Endothelial cell of umbilical vein (primary cell): ENCODE measurements around the gene RASGEF1C. TPM values are rescaled to one million over a fixed set of nuclear protein-coding genes. Genes with fewer than 3 reads are reported as not detected.

Source experiments
- BruUV-seq: library from RNA; stranded (reverse); fragments of 400-500 nt; replicated peaks from 2 replicates; lab custom pipeline; 2021; lab: Mats Ljungman, UMichigan
- CTCF ChIA-PET: fragments of 300-600, 350-600 bp; sonication (Branson Sonifier 250); formaldehyde crosslinking; loops from one replicate; lab custom pipeline; 2021; ENCODE audit warnings: antibody characterized with exemption, inconsistent platforms; lab: Charles Lee
- POLR2A ChIA-PET: fragments of 300-600, 350-600 bp; sonication (Branson Sonifier 250); formaldehyde crosslinking; loops from one replicate; lab custom pipeline; 2021; ENCODE audit warnings: antibody characterized with exemption, inconsistent platforms; lab: Charles Lee
- DNase-seq: peaks from one replicate; pipeline ENCODE4 v3.0.0-alpha.2; 2011; ENCODE audit warnings: low read depth, low spot score
- FAIRE-seq: peaks from 2 replicates; lab custom pipeline; 2011; peaks lifted over from hg19 to GRCh38; lab: Jason Lieb, UNC
- H2AFZ ChIP-seq: 2 replicates; pipeline ENCODE4 v1.6.0; 2012; ENCODE audit warnings: low read depth, low read length, control low read depth, inconsistent platforms
- H3K27ac ChIP-seq: 2 replicates; pipeline ENCODE4 v1.5.1; 2011; ENCODE audit warnings: low read depth, mild to moderate bottlenecking, control low read depth, low read length, moderate library complexity; ENCODE audit not compliant: insufficient read depth
- H3K27me3 ChIP-seq, 2 experiments: 2 replicates each; pipeline versions ENCODE4 v1.6.0 to v1.6.1; 2011; ENCODE audit warnings: low read length in 2 of 2, mixed read lengths in 1 of 2; ENCODE audit not compliant: control insufficient read depth in 2 of 2, insufficient read depth in 2 of 2
- H3K36me3 ChIP-seq, 2 experiments: 2 replicates in 1 of 2; 3 replicates in 1 of 2; pipeline ENCODE4 v1.5.1; 2011; ENCODE audit warnings: low read length in 2 of 2, mild to moderate bottlenecking in 1 of 2, moderate library complexity in 1 of 2; ENCODE audit not compliant: control insufficient read depth in 2 of 2, insufficient read depth in 2 of 2; ENCODE audit errors: extremely low read depth in 1 of 2
- H3K4me1 ChIP-seq: 3 replicates; pipeline ENCODE4 v1.5.1; 2011; ENCODE audit warnings: mild to moderate bottlenecking, low read length; ENCODE audit not compliant: control insufficient read depth, insufficient read depth; ENCODE audit errors: extremely low read depth
- H3K4me2 ChIP-seq: 2 replicates; pipeline ENCODE4 v1.6.1; 2011; ENCODE audit warnings: low read length, control low read depth, mixed read lengths; ENCODE audit not compliant: insufficient read depth
- H3K4me3 ChIP-seq, 3 experiments: fragments of 200-600 bp in 1 of 3; sonication (generic), shearing (Covaris generic) in 1 of 3; replicated peaks in 1 of 3; 2 replicates each; pipeline ENCODE4 v1.5.1; 2011 to 2016; ENCODE audit warnings: control low read depth in 3 of 3, low read length in 3 of 3, mild to moderate bottlenecking in 2 of 3, inconsistent platforms in 1 of 3, low read depth in 1 of 3, moderate library complexity in 1 of 3; ENCODE audit not compliant: insufficient read depth in 1 of 3
- H3K79me2 ChIP-seq: 2 replicates; pipeline ENCODE4 v1.6.0; 2012; ENCODE audit warnings: low read length, inconsistent platforms; ENCODE audit not compliant: control insufficient read depth, insufficient read depth
- H3K9ac ChIP-seq: replicated peaks from 2 replicates; pipeline ENCODE3; 2011; ENCODE audit warnings: low read length, control low read depth; ENCODE audit not compliant: insufficient read depth; ENCODE audit errors: extremely low read depth
- H3K9me1 ChIP-seq: replicated peaks from 3 replicates; pipeline ENCODE4 v1.6.0; 2011; ENCODE audit warnings: mild to moderate bottlenecking, low read length; ENCODE audit not compliant: control insufficient read depth, insufficient read depth; ENCODE audit errors: extremely low read depth
- H3K9me3 ChIP-seq: replicated peaks from 2 replicates; pipeline ENCODE4 v1.5.1; 2012; ENCODE audit warnings: low read length, inconsistent platforms; ENCODE audit not compliant: control insufficient read depth, insufficient read depth
- H4K20me1 ChIP-seq: replicated peaks from 2 replicates; pipeline ENCODE3; 2011; ENCODE audit warnings: mild to moderate bottlenecking, low read length; ENCODE audit not compliant: control insufficient read depth, insufficient read depth; ENCODE audit errors: extremely low read depth
- EZH2 ChIP-seq: IDR thresholded peaks from 2 replicates; pipeline ENCODE4 v1.6.1; 2012; ENCODE audit warnings: borderline replicate concordance, low read depth, mild to moderate bottlenecking, moderate library complexity, low read length, inconsistent platforms; ENCODE audit not compliant: severe bottlenecking
- POLR2AphosphoS5 ChIP-seq: IDR thresholded peaks from 2 replicates; pipeline ENCODE4 v1.6.1; 2012; ENCODE audit warnings: low read depth, mild to moderate bottlenecking, control low read depth, low read length, moderate library complexity; ENCODE audit not compliant: insufficient read depth
- dilution Hi-C: fragments of 300-500 bp; cut with MboI; formaldehyde crosslinking; loops from one replicate; pipeline ENCODE4 v1.15.0; 2019; ENCODE audit warnings: low sequenced_read_pairs; ENCODE audit not compliant: extremely low pct_ligation_motif_present
- intact Hi-C: fragments of 100-400 bp; cut with micrococcal nuclease; formaldehyde crosslinking; loops from one replicate; pipeline ENCODE4 v1.10.0; 2022
- polyA plus RNA-seq, 4 experiments: library from polyadenylated mRNA; depleted of rRNA in 3 of 4; stranded (reverse) in 3 of 4; unstranded in 1 of 4; fragments of >200 nt; gene quantifications; 2 replicates each; pipeline versions ENCODE4 v1.2.1 to v1.2.3, GENCODE V29; 2011 to 2012; ENCODE audit warnings: missing spikeins in 1 of 4
- total RNA-seq: library from RNA; stranded (reverse); gene quantifications from 2 replicates; pipeline ENCODE4 v1.2.3, GENCODE V29; 2021
- TF ChIP-seq, protein P1 (sequence below), 2 donors: IDR thresholded peaks; 1 replicate in 1 of 2; 2 replicates in 1 of 2; pipeline ENCODE4 v1.5.1; 2011; ENCODE audit warnings: low read length in 2 of 2, mild to moderate bottlenecking in 2 of 2, moderate library complexity in 2 of 2, control low read depth in 1 of 2, inconsistent platforms in 1 of 2, low read depth in 1 of 2; ENCODE audit not compliant: insufficient read depth in 1 of 2; ENCODE audit errors: extremely low read depth in 1 of 2

RASGEF1C gene
- total and polyA plus RNA-seq, 2 donors (not counting 3 experiments of a cell fraction or from before 2014, with no cell fraction given): not detected

DNA sequence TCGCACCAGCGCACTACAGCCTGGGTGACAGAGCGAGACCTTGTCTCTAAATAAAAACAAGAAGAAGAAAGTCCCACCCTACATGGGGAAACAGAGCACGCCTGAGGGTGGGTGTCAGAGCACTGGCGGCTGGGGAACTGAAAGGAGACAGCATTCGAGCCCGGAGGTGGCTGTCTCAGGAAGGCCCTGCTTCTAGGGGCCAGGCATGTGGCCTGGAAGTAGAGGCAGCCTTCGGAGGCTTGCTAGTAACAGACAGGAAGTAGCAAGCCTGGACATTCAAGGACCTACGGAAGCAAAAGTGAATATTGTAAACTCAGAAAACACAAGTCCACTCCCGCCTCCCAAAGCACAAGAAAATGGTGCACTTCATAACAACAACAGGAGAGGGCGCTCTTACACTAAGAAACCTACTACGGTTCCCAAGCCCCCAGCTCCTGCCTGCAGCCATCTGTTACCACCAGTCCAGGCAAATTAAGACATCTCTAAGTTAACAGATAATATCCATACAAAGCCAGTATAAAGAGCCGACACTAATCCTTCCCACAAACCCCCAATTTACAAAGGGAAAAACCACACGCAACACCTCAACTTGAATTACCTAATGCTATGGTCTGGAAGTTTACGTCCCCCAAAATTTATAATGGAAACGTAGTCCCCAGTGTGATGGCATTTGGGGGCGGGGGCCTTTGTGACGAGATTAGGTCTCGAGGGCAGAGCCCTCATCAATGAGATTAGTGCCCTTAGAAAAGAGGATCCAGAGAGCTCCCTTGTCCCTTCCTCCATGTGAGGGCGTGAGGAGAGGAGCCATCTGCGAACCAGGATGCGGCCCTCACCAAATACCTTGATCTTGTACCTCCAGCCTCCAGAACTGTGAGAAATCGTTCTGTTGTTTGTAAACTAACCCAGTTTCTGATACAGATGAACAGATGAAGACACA, 7.7 kb downstream of the RASGEF1C start:
- no peak for FAIRE-seq
- Histone ChIP-seq H3K36me3 (no peaks in the 10 kb centered on the region), H3K9me3 (no peaks in the 10 kb centered on the region), H3K4me2 (no peak overlapping the region), H4K20me1 (no peaks in the 10 kb centered on the region), H3K9me1 (no peaks in the 10 kb centered on the region), H3K9ac (no peak overlapping the region), H3K27ac (no peak overlapping the region), H3K4me3 (no peak overlapping the region), H3K27me3 (no peaks in the 10 kb centered on the region), H3K4me1 (no peaks in the 10 kb centered on the region), H2AFZ (no peak overlapping the region), H3K79me2 (no peaks in the 10 kb centered on the region)
- BruUV-seq: no TSS peak
- TF ChIP-seq EZH2 (no peak), POLR2AphosphoS5 (no peak)
- TF ChIP-seq, protein P1, sequence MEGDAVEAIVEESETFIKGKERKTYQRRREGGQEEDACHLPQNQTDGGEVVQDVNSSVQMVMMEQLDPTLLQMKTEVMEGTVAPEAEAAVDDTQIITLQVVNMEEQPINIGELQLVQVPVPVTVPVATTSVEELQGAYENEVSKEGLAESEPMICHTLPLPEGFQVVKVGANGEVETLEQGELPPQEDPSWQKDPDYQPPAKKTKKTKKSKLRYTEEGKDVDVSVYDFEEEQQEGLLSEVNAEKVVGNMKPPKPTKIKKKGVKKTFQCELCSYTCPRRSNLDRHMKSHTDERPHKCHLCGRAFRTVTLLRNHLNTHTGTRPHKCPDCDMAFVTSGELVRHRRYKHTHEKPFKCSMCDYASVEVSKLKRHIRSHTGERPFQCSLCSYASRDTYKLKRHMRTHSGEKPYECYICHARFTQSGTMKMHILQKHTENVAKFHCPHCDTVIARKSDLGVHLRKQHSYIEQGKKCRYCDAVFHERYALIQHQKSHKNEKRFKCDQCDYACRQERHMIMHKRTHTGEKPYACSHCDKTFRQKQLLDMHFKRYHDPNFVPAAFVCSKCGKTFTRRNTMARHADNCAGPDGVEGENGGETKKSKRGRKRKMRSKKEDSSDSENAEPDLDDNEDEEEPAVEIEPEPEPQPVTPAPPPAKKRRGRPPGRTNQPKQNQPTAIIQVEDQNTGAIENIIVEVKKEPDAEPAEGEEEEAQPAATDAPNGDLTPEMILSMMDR (IDR thresholded peaks at IDR 0.05; ENCODE audit: extremely low read depth in 1 of 2, insufficient read depth in 1 of 2, low read depth in 1 of 2, low read length in 2 of 2): peak; percentile 26 to 35
- intact Hi-C loops (loop anchor here (1.0 to 5.0 kb wide), 4 partner anchors 114 to 516 kb away; no protein-coding TSS in a partner anchor), dilution Hi-C loops (no loop called here)
- ChIA-PET POLR2A (no interaction called here), CTCF (interaction anchor here (0.9 to 2.6 kb wide), 8 partner anchors 8 to 405 kb away, joined by 3 to 31 read pairs (median 10); partner anchors contain the start of gene RASGEF1C)
- DNase-seq: peak; percentile 40
